Nephron (organoid): ENCODE results near the gene ANKRD55.
"Not testable (repeated sequence)": the region's sequence is repeated elsewhere in the genome, so short reads cannot be mapped to it uniquely, and the experiment has no call there.

Experiments used
- H3K27ac Mint-ChIP-seq, 3 experiments: 2 replicates each; pipeline ENCODE4 v1.8.0; 2020; ENCODE audit warnings: mixed read lengths in 3 of 3, mild to moderate bottlenecking in 2 of 3, moderate library complexity in 1 of 3
- H3K27me3 Mint-ChIP-seq: 2 replicates; pipeline ENCODE4 v1.8.0; 2021; ENCODE audit warnings: low read depth, mild to moderate bottlenecking, moderate library complexity, mixed read lengths
- H3K36me3 Mint-ChIP-seq: 2 replicates; pipeline ENCODE4 v1.8.0; 2020; ENCODE audit warnings: low read depth, mixed read lengths
- H3K4me1 Mint-ChIP-seq: 2 replicates; pipeline ENCODE4 v1.8.0; 2020; ENCODE audit warnings: mixed read lengths
- H3K4me3 Mint-ChIP-seq, 3 experiments: 2 replicates each; pipeline ENCODE4 v1.8.0; 2020; ENCODE audit warnings: mild to moderate bottlenecking in 3 of 3, mixed read lengths in 3 of 3, moderate library complexity in 2 of 3
- H3K9me3 Mint-ChIP-seq: 2 replicates; pipeline ENCODE4 v1.8.0; 2020; ENCODE audit warnings: mixed read lengths
- TF ChIP-seq, protein P1 (sequence below), 3 experiments: fragments of 200-600 bp; sonication (generic); IDR thresholded peaks; one replicate each; pipeline ENCODE4 v1.5.0; 2021; ENCODE audit warnings: antibody characterized with exemption in 3 of 3; ENCODE audit not compliant: unreplicated experiment in 3 of 3

Gene ANKRD55

GRCh38 chr5:56215019-56215830 is 17.9 kb downstream of the ANKRD55 start:
- TF ChIP-seq, protein P1, sequence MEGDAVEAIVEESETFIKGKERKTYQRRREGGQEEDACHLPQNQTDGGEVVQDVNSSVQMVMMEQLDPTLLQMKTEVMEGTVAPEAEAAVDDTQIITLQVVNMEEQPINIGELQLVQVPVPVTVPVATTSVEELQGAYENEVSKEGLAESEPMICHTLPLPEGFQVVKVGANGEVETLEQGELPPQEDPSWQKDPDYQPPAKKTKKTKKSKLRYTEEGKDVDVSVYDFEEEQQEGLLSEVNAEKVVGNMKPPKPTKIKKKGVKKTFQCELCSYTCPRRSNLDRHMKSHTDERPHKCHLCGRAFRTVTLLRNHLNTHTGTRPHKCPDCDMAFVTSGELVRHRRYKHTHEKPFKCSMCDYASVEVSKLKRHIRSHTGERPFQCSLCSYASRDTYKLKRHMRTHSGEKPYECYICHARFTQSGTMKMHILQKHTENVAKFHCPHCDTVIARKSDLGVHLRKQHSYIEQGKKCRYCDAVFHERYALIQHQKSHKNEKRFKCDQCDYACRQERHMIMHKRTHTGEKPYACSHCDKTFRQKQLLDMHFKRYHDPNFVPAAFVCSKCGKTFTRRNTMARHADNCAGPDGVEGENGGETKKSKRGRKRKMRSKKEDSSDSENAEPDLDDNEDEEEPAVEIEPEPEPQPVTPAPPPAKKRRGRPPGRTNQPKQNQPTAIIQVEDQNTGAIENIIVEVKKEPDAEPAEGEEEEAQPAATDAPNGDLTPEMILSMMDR (IDR thresholded peaks at IDR 0.05; ENCODE audit: unreplicated experiment in 3 of 3): no peak
- Mint-ChIP-seq H3K36me3 (peaks cover 7% of the 10 kb centered on the region), H3K27me3 (no peaks in the 10 kb centered on the region), H3K4me1 (no peaks in the 10 kb centered on the region), H3K9me3 (peaks cover 37% of the 10 kb centered on the region), H3K4me3 (no peak overlapping the region), H3K27ac (no peak overlapping the region)

GRCh38 chr5:56213886-56214535 is 19.1 kb downstream of the ANKRD55 start:
- not testable (repeated sequence) for H3K27me3 Mint-ChIP-seq, H3K4me3 Mint-ChIP-seq, H3K4me1 Mint-ChIP-seq, H3K36me3 Mint-ChIP-seq, H3K27ac Mint-ChIP-seq
- H3K9me3 Mint-ChIP-seq: peaks cover 30% of the 10 kb centered on the region

- Mint-ChIP-seq H3K27ac (no peak overlapping the region), H3K4me1 (no peaks in the 10 kb centered on the region), H3K4me3 (no peak overlapping the region), H3K36me3 (peaks cover 4% of the 10 kb centered on the region), H3K9me3 (peaks cover 25% of the 10 kb centered on the region), H3K27me3 (no peaks in the 10 kb centered on the region)
- TF ChIP-seq, protein P1 (IDR thresholded peaks at IDR 0.05; ENCODE audit: unreplicated experiment in 3 of 3): no peak
Observed at GRCh38 chr5:56212130-56212879, 20.8 kb downstream of the ANKRD55 start.

DNA sequence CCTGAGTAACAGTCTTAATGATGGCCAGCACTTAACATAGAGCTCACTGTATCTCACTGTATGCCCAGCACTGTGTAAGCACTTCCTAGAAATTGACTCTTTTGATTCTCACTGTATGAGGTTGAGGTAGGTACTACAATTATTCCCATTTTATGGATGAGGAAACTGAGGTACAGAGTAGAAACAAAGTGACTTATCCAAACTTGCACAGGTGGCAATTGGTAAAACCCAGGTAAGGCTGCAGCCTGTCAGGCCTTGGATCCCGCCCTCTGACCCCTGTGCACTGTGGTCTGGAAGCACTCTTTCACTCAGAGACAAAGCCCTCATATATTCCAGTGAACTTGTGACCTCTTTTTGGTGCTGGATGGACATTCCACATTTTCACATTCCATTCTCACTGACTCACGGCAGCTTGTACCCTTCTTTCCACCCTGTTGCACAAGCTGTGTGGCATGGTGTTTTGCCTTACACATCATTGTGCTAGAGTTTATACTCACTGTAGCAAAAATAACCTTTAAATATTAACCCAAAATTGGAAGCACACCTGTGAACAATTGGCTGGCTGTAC is 21.7 kb downstream of the ANKRD55 start:
- peaks cover 20% of the 10 kb centered on the region for H3K9me3 Mint-ChIP-seq
- TF ChIP-seq, protein P1 (IDR thresholded peaks at IDR 0.05; ENCODE audit: unreplicated experiment in 3 of 3): no peak
- no peak overlapping the region for H3K4me3 Mint-ChIP-seq
- peaks cover 1% of the 10 kb centered on the region for H3K36me3 Mint-ChIP-seq
- no peaks in the 10 kb centered on the region for H3K27me3 Mint-ChIP-seq
- peak overlapping the region; percentile 34 to 85 (median 69) for H3K27ac Mint-ChIP-seq
- H3K4me1 Mint-ChIP-seq: no peaks in the 10 kb centered on the region

- H3K36me3 Mint-ChIP-seq: no peaks in the 10 kb centered on the region
- H3K27me3 Mint-ChIP-seq: no peaks in the 10 kb centered on the region
- no peak overlapping the region for H3K4me3 Mint-ChIP-seq
- H3K9me3 Mint-ChIP-seq: peaks cover 6% of the 10 kb centered on the region
- TF ChIP-seq, protein P1 (IDR thresholded peaks at IDR 0.05; ENCODE audit: unreplicated experiment in 3 of 3): no peak
- H3K4me1 Mint-ChIP-seq: no peaks in the 10 kb centered on the region
- H3K27ac Mint-ChIP-seq: no peak overlapping the region
Observed at GRCh38 chr5:56208681-56209080, 24.4 kb downstream of the ANKRD55 start.

DNA sequence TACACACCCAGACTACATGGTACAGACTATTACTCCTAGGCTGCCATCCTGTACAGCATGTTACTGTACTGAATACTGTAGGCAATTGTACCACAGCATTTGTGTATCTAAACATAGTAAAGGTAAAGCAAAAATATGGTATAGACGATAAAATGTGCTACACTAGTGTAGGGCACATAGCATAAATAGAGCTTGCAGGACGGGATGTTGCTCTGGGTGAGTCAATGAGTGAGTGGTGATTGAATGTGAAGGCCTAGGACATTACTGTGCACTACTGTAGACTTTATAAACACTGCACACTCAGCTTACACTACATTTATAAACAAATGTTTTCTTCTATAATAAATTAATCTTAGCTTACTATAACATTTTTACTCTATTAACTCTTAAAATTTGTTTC is 25.6 kb downstream of the ANKRD55 start:
- no peaks in the 10 kb centered on the region for H3K9me3 Mint-ChIP-seq
- no peaks in the 10 kb centered on the region for H3K4me1 Mint-ChIP-seq
- H3K27me3 Mint-ChIP-seq: no peaks in the 10 kb centered on the region
- TF ChIP-seq, protein P1 (IDR thresholded peaks at IDR 0.05; ENCODE audit: unreplicated experiment in 3 of 3): no peak
- no peak overlapping the region for H3K4me3 Mint-ChIP-seq
- no peaks in the 10 kb centered on the region for H3K36me3 Mint-ChIP-seq
- no peak overlapping the region for H3K27ac Mint-ChIP-seq
